Parathyroid adenoma (tissue), 2 donors: Measurements from ENCODE around the gene ZNF521.

ENCODE experiments used
- H2AFZ ChIP-seq: fragments of 300-600 bp; sonication (generic); one replicate; pipeline ENCODE4 v1.7.0; 2017; ENCODE audit warnings: antibody characterized with exemption, mild to moderate bottlenecking
- H3K27ac ChIP-seq: fragments of 300-600 bp; sonication (generic); one replicate; pipeline ENCODE4 v1.7.0; 2017
- H3K27me3 ChIP-seq: fragments of 300-600 bp; sonication (generic); one replicate; pipeline ENCODE4 v1.7.0; 2017; ENCODE audit warnings: low read length; ENCODE audit not compliant: control insufficient read depth, insufficient read depth
- H3K36me3 ChIP-seq: fragments of 300-600 bp; sonication (generic); one replicate; pipeline ENCODE4 v1.7.0; 2017; ENCODE audit warnings: low read length; ENCODE audit not compliant: control insufficient read depth, insufficient read depth
- H3K4me1 ChIP-seq: fragments of 300-600 bp; sonication (generic); one replicate; pipeline ENCODE4 v1.7.0; 2017; ENCODE audit warnings: control low read depth
- H3K4me2 ChIP-seq: fragments of 300-600 bp; sonication (generic); one replicate; pipeline ENCODE4 v1.7.0; 2017; ENCODE audit warnings: low read length
- H3K4me3 ChIP-seq: fragments of 300-600 bp; sonication (generic); one replicate; pipeline ENCODE4 v1.7.0; 2017; ENCODE audit warnings: low read depth, low read length
- H3K79me2 ChIP-seq: fragments of 300-600 bp; sonication (generic); one replicate; pipeline ENCODE4 v1.7.0; 2017; ENCODE audit warnings: control low read depth
- H3K9ac ChIP-seq: fragments of 300-600 bp; sonication (generic); one replicate; pipeline ENCODE4 v1.7.0; 2017; ENCODE audit warnings: mild to moderate bottlenecking
- H3K9me3 ChIP-seq: fragments of 300-600 bp; sonication (generic); one replicate; pipeline ENCODE4 v1.7.0; 2017; ENCODE audit warnings: low read length; ENCODE audit not compliant: control insufficient read depth
- CTCF ChIP-seq: fragments of 300-600 bp; sonication (generic); IDR thresholded peaks from one replicate; pipeline ENCODE4 v1.7.0; 2017; ENCODE audit warnings: antibody characterized with exemption, mild to moderate bottlenecking
- donor health status: primary hyperparathyroidism.

ZNF521 gene

GRCh38 chr18:25253779-25254178, 98.2 kb downstream of the ZNF521 start:
- Histone ChIP-seq H3K27me3 (no peaks in the 10 kb centered on the region), H3K27ac (no peak overlapping the region), H3K4me1 (no peaks in the 10 kb centered on the region), H3K9me3 (no peaks in the 10 kb centered on the region), H3K4me3 (no peak overlapping the region), H3K79me2 (no peaks in the 10 kb centered on the region), H3K9ac (no peak overlapping the region), H3K36me3 (no peaks in the 10 kb centered on the region), H3K4me2 (no peak overlapping the region), H2AFZ (no peak overlapping the region)
- no peak for TF ChIP-seq CTCF

DNA sequence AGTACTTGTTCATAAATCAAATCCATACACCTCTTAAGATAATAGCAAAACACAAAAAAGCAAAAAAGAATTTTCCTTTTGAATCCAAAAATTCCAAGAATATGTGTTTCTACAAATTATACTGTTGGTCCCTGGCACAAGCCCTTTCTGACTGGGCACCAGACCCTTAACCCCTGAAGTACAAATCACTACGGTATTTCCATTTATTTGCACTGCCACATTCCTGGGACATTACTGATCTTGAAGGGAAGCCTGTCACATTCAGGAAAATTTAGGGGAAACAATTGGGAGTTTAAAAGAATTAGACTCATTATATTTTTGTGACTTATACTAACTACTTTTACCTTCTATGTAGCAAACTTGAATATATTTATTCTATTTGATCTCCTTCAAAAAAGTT, 98.8 kb downstream of the ZNF521 start:
- Histone ChIP-seq H3K4me3 (no peak overlapping the region), H3K4me2 (no peak overlapping the region), H3K4me1 (no peaks in the 10 kb centered on the region), H3K79me2 (no peaks in the 10 kb centered on the region), H3K27me3 (no peaks in the 10 kb centered on the region), H2AFZ (no peak overlapping the region), H3K36me3 (no peaks in the 10 kb centered on the region), H3K9me3 (no peaks in the 10 kb centered on the region), H3K27ac (no peak overlapping the region), H3K9ac (no peak overlapping the region)
- TF ChIP-seq CTCF = no peak

DNA sequence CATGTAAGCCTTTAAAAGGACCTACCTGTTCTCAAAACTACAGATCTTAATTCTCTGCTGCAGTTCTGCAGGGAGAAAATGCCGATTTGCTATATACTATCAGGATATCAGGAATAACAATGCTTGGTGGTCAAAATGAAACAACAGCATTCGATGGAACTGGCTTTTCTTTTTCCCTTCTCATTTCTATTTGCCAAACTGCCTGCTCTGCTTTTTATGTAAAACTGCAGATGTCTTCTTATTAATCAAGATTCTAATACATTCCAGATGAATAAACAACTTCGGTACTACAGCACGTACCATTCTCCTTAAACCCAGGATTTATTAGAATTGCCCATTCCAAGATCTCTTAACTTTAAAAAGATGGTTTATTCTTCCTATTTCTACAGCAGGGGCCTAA, 100.9 kb downstream of the ZNF521 start:
- Histone ChIP-seq H2AFZ (no peak overlapping the region), H3K9me3 (no peaks in the 10 kb centered on the region), H3K4me2 (no peak overlapping the region), H3K27ac (no peak overlapping the region), H3K4me3 (no peak overlapping the region), H3K9ac (no peak overlapping the region), H3K4me1 (no peaks in the 10 kb centered on the region), H3K79me2 (no peaks in the 10 kb centered on the region), H3K27me3 (no peaks in the 10 kb centered on the region), H3K36me3 (no peaks in the 10 kb centered on the region)
- no peak for TF ChIP-seq CTCF

GRCh38 chr18:25250474-25250851, 101.5 kb downstream of the ZNF521 start:
- no peaks in the 10 kb centered on the region for H3K36me3 ChIP-seq
- no peaks in the 10 kb centered on the region for H3K79me2 ChIP-seq
- no peak overlapping the region for H2AFZ ChIP-seq
- no peak overlapping the region for H3K4me3 ChIP-seq
- TF ChIP-seq CTCF = no peak
- H3K27ac ChIP-seq = no peak overlapping the region
- H3K4me1 ChIP-seq = no peaks in the 10 kb centered on the region
- H3K4me2 ChIP-seq = no peak overlapping the region
- H3K9me3 ChIP-seq = no peaks in the 10 kb centered on the region
- H3K27me3 ChIP-seq = no peaks in the 10 kb centered on the region
- H3K9ac ChIP-seq = no peak overlapping the region

- H3K4me1 ChIP-seq = no peaks in the 10 kb centered on the region
- no peak for TF ChIP-seq CTCF
These were observed 103.2 kb downstream of the ZNF521 start for GRCh38 chr18:25248755-25249154.

More at GRCh38 chr18:25248755-25249154, 103.2 kb downstream of the ZNF521 start:
- H3K9ac ChIP-seq = no peak overlapping the region
- H3K4me2 ChIP-seq = no peak overlapping the region
- no peaks in the 10 kb centered on the region for H3K36me3 ChIP-seq
- H3K79me2 ChIP-seq = no peaks in the 10 kb centered on the region
- H3K9me3 ChIP-seq = no peaks in the 10 kb centered on the region
- H2AFZ ChIP-seq = no peak overlapping the region
- H3K27ac ChIP-seq = no peak overlapping the region
- H3K27me3 ChIP-seq = no peaks in the 10 kb centered on the region
- no peak overlapping the region for H3K4me3 ChIP-seq
